Immature natural killer cell (primary cell): ENCODE data around the gene TFPI. TPM values are rescaled to one million over a fixed set of nuclear protein-coding genes. Genes with fewer than 3 reads are reported as not detected.
"Not testable (repeated sequence)": the region's sequence is repeated elsewhere in the genome, so short reads cannot be mapped to it uniquely, and the experiment has no call there.

Experiments
- DNase-seq, 3 donors: peaks; one replicate each; pipeline ENCODE4 v3.0.0; 2022; ENCODE audit warnings: mixed read lengths in 1 of 3
- H3K27ac Mint-ChIP-seq, 6 donors: one replicate each; pipeline ENCODE4 v1.8.0; 2020; ENCODE audit warnings: mixed read lengths in 6 of 6, mild to moderate bottlenecking in 5 of 6, inconsistent platforms in 4 of 6, moderate library complexity in 3 of 6
- H3K27me3 Mint-ChIP-seq, 3 donors: one replicate each; pipeline ENCODE4 v1.8.0; 2020 to 2021; ENCODE audit warnings: low read depth in 3 of 3, mild to moderate bottlenecking in 3 of 3, mixed read lengths in 3 of 3, moderate library complexity in 3 of 3, inconsistent platforms in 1 of 3
- H3K36me3 Mint-ChIP-seq, 3 donors: one replicate each; pipeline ENCODE4 v1.8.0; 2020; ENCODE audit warnings: mixed read lengths in 3 of 3, inconsistent platforms in 2 of 3, mild to moderate bottlenecking in 2 of 3
- H3K4me1 Mint-ChIP-seq, 2 donors: one replicate each; pipeline ENCODE4 v1.8.0; 2020; ENCODE audit warnings: inconsistent platforms in 2 of 2, mild to moderate bottlenecking in 2 of 2, mixed read lengths in 2 of 2, moderate library complexity in 1 of 2
- H3K4me3 Mint-ChIP-seq, 5 donors: one replicate each; pipeline ENCODE4 v1.8.0; 2020; ENCODE audit warnings: mild to moderate bottlenecking in 5 of 5, mixed read lengths in 5 of 5, inconsistent platforms in 3 of 5, moderate library complexity in 3 of 5
- H3K9me3 Mint-ChIP-seq, 6 donors: one replicate each; pipeline ENCODE4 v1.8.0; 2020; ENCODE audit warnings: mild to moderate bottlenecking in 6 of 6, mixed read lengths in 6 of 6, inconsistent platforms in 4 of 6, moderate library complexity in 3 of 6
- polyA plus RNA-seq, 3 donors: library from polyadenylated mRNA; unstranded; fragments of 300-500 nt; fragmentation: Illumina TruSeq; gene quantifications; one replicate each; pipeline ENCODE4 v1.2.3, GENCODE V29; 2021

The TFPI gene
- polyA plus RNA-seq, 3 donors from 2014 or later = 0.59 TPM; not detected in 2

DNA sequence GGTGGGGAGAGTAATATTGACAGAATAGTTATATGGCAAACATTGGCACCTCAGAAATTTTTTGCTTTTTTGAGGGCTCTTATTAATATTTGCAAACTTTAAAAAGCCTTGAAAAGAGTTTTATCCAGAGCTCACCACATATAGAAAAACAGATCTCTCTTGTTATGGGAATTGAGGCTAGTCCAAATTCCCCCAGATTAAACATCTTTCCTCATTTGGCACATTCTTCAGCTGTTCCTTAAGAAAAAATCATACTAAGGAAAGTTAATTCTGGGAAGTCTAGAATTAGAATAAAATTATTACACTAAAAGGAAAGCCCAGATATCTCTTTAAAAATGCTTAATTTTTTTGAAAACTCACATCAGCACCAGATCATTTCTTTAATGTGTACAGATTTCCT is 5.6 kb downstream of the TFPI start:
- no peaks in the 10 kb centered on the region for H3K4me1 Mint-ChIP-seq
- H3K27ac Mint-ChIP-seq = no peak overlapping the region
- no peaks in the 10 kb centered on the region for H3K36me3 Mint-ChIP-seq
- no peaks in the 10 kb centered on the region for H3K27me3 Mint-ChIP-seq
- H3K4me3 Mint-ChIP-seq = no peak overlapping the region
- H3K9me3 Mint-ChIP-seq = peaks cover 0 to 4% (median 0%) of the 10 kb centered on the region in 6 donors
- DNase-seq = no peak

DNA sequence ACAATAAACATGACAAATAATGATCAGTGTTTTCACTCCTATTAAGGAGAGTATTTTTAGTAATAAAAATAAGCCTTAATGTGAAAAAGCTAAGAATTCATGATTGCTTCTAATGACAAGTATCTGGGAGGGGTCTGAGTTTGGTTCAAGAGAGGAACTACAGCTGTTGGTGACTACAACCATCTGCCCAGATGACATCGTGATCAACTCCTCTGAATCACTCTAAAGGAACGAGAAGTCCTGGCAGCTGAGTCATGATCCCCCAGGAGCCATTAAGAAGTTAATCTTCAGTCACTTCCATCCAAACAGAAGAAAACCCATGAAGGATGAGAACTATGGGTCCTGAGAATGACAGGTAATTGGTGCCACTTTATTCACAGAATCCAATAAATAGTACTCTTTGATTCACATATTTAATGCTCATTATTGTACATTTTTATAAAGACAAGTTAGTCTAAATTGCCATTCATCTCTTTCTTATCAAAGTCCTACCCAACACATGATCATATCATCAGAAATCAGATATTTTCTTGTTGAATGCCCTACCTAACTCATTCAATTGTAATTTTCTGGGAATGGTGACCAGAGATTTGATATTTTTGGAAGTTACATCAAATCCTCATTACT is 6.8 kb downstream of the TFPI start:
- H3K4me1 Mint-ChIP-seq = no peaks in the 10 kb centered on the region
- H3K9me3 Mint-ChIP-seq = peaks cover 0 to 4% (median 0%) of the 10 kb centered on the region in 6 donors
- no peak overlapping the region for H3K4me3 Mint-ChIP-seq
- DNase-seq = no peak
- no peaks in the 10 kb centered on the region for H3K27me3 Mint-ChIP-seq
- no peaks in the 10 kb centered on the region for H3K36me3 Mint-ChIP-seq
- H3K27ac Mint-ChIP-seq = no peak overlapping the region

DNA sequence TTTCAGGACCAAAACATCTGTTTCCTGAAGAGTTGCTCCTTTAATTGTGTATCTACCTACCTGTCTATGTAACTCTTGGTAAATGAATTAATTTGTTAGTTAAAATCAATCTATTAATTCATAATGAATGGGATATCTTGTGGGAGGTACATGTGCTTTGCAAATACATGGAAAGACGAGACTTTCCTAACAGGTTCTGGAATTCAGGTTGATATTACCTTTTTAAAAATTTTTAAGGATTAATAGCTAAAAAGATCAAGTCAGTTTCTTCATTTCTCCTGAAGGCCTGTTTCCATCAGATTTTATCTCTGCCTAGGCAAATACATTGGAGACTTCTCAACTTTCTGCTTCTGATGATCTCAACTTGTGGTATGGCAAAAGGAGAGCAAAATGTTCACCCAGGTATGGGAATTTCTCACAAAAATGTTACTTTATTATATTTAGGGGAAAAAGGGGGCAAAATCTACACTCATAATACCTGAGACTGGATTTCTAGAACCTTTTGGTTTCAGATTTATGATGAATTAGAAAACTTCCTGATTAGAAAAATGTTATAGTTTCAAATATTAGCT is 7.4 kb downstream of the TFPI start:
- Mint-ChIP-seq H3K4me3 (no peak overlapping the region), H3K36me3 (no peaks in the 10 kb centered on the region), H3K9me3 (peaks cover 0 to 10% (median 0%) of the 10 kb centered on the region in 6 donors), H3K27ac (no peak overlapping the region), H3K4me1 (no peaks in the 10 kb centered on the region), H3K27me3 (no peaks in the 10 kb centered on the region)
- no peak for DNase-seq

DNA sequence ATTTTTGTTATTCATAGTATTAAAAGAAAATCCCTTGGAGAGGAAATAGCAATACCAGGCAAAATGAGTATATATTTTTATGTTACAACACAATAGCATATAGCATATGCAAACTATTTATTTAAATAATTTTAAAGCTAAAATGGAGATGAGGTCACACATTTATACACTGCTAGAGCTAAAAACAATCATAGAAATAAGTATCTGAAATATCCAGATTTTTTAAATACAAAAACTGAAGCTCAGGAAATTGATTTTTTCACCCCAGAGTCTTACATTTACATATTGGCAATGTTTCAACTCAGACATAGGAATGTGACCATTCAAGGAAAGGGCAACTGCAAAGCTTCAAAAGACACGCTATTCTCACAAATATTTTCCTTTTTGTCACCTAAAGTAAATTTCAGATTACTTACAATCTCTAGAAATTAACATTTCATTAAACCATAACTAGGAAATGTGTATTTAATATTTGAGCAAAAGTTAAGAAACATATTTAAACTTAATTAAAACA is 8.9 kb downstream of the TFPI start:
- no peak overlapping the region for H3K4me3 Mint-ChIP-seq

DNA sequence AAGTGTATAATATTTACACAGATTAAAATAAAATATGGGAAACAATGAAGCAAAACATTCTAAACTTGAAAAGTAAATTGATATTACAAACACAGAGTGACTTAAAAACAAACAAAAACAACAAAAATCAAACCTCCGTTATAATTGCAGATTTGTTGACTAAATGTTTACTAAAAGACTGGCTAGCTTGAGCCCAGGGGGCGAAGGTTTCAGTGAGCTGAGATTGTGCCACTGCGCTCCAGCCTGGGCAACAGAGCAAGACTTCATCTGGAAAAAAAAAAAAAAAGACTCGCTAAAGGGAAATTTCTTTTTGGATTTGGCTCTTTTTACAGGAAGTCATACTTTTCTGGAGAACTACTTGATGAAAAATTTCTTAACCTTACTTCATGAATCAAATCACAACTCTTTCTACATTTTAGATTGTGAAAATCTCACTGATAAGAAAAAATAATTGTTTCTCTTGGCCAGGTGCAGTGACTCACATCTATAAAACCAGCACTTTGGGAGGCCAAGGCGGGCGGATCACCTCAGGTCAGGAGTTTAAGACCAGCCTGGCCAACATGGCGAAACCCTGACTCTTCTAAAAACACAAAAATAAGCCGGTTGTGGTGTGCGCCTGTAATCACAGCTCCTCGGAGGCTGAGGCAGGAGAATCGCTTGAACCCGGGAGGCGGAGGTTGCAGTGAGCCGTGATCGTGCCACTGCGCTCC is 9.7 kb downstream of the TFPI start:
- H3K9me3 Mint-ChIP-seq = peaks cover 0 to 14% (median 2%) of the 10 kb centered on the region in 6 donors
- DNase-seq = no peak
- H3K36me3 Mint-ChIP-seq = peaks cover 0 to 3% (median 0%) of the 10 kb centered on the region in 3 donors
- H3K27ac Mint-ChIP-seq = no peak overlapping the region
- peaks cover 0 to 1% (median 0%) of the 10 kb centered on the region in 3 donors for H3K27me3 Mint-ChIP-seq
- no peak overlapping the region for H3K4me3 Mint-ChIP-seq
- H3K4me1 Mint-ChIP-seq = no peaks in the 10 kb centered on the region

More for the DNA sequence above, 8.9 kb downstream of the TFPI start:
- H3K9me3 Mint-ChIP-seq = peaks cover 0 to 14% (median under 1%) of the 10 kb centered on the region in 6 donors
- H3K27ac Mint-ChIP-seq = no peak overlapping the region
- peaks cover 0 to 3% (median 0%) of the 10 kb centered on the region in 3 donors for H3K36me3 Mint-ChIP-seq
- no peaks in the 10 kb centered on the region for H3K4me1 Mint-ChIP-seq
- peaks cover 0 to 1% (median 0%) of the 10 kb centered on the region in 3 donors for H3K27me3 Mint-ChIP-seq
- no peak for DNase-seq

DNA sequence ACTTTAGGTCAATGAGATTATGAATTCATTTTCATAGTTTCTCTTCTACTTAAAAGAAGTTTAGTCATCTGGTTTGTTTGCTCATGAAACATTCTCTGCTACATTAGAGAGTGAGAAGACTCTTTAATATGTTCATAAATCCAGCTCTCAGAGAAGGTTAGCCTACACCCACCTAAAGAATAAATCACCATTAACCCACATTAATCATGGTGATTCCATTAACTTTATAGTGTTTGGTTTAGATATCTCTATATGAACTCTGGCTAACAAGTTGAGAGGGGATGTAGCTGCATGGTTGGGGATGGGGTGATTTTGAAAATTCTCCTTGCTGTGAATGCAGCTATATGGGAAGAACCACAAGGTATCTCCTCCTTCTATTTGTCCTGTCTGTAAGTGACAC is 10.7 kb downstream of the TFPI start:
- peaks cover 0 to 1% (median 0%) of the 10 kb centered on the region in 3 donors for H3K27me3 Mint-ChIP-seq
- peaks cover 0 to 3% (median 0%) of the 10 kb centered on the region in 3 donors for H3K36me3 Mint-ChIP-seq
- H3K27ac Mint-ChIP-seq = no peak overlapping the region
- no peak for DNase-seq
- H3K4me3 Mint-ChIP-seq = no peak overlapping the region
- no peaks in the 10 kb centered on the region for H3K4me1 Mint-ChIP-seq
- H3K9me3 Mint-ChIP-seq = peaks cover 0 to 21% (median 4%) of the 10 kb centered on the region in 6 donors

DNA sequence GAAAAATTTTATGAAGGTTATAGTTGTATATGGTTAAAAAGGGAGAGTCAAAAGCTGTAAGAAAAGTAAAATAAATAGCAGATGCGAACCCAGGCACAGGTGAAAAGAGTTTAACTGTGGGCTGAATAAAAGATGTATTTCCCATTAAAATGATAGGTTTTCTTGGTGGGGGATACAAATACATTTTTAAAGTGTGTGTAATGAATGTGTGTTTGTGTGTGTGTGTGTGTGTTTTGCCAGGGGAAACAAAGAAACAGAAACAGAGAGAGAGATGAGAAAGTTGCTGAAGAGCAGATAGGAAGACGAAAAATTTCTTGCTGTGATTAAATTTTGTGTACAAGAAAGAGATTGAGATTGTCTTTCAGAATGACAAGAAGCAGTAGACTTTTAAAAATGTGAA is 12.1 kb downstream of the TFPI start:
- Mint-ChIP-seq H3K4me3 (no peak overlapping the region), H3K4me1 (no peaks in the 10 kb centered on the region), H3K27me3 (peaks cover 0 to 1% (median 0%) of the 10 kb centered on the region in 3 donors), H3K27ac (no peak overlapping the region), H3K36me3 (peaks cover 0 to 3% (median 0%) of the 10 kb centered on the region in 3 donors), H3K9me3 (peaks cover 0 to 27% (median 5%) of the 10 kb centered on the region in 6 donors)
- no peak for DNase-seq

DNA sequence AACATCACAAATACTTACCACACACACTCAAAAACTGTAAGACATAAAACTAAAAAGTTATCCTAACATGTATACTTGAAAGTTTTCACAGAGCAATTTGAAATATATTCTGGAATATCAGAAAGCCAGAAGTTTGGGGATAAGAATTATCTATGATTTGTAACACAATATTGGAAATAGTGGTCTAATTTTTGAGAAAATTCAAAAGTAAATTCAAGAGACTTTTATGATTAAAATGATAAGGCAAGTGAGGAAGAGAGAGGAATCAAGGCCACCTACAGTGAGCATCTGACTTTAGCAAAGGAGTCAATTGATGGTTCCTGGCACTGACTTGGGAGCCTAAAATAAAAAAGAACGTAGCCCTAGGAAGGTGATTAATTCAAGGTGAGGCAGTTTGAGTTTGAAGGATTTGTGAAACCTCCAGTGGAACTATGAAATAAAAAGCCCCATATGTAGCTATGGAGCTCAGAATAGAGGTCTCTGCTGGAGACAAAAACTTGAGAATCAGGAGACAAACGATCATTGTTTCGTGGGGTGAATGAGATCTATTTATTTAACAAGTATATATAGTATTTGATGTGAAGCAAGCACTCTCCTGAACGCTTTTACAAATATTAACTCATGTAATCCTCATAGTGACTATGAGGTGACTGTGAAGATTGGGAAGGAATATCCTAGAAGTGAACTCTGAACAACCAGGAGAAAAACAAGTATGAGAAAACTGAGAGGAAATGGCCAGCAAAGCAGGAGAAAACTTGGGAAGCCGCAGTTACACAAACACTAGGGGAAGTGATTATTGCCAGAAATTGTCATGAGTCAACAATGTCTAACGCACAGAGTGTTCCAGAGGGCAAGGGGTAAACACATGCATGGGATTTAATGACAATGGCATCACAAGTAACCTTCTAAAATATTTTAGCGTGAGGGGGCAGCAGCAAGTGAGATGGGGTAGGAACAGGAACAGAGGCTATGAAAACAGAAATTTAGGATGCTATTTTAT is 12.8 kb downstream of the TFPI start:
- no peak overlapping the region for H3K4me3 Mint-ChIP-seq
- no peak for DNase-seq
- no peaks in the 10 kb centered on the region for H3K4me1 Mint-ChIP-seq
- no peak overlapping the region for H3K27ac Mint-ChIP-seq
- H3K27me3 Mint-ChIP-seq = peaks cover 0 to 1% (median 0%) of the 10 kb centered on the region in 3 donors
- H3K36me3 Mint-ChIP-seq = peaks cover 0 to 3% (median 0%) of the 10 kb centered on the region in 3 donors
- H3K9me3 Mint-ChIP-seq = peaks cover 0 to 32% (median 6%) of the 10 kb centered on the region in 6 donors

DNA sequence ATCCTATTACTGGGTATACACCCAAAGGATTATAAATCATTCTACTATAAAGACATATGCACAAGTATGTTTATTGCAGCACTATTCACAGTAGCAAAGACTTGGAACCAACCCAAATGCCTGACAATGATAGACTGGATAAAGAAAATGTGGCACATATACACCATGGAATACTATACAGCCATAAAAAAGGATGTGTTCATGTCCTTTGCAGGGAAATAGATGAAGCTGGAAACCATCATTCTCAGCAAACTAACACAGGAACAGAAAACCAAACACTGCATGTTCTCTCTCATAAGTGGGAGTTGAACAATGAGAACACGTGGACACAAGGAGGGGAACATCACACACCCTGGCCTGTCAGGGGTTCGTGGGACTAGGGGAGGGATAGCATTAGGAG is 16.0 kb downstream of the TFPI start:
- not testable (repeated sequence) for H3K4me1 Mint-ChIP-seq, H3K4me3 Mint-ChIP-seq, H3K27ac Mint-ChIP-seq, H3K36me3 Mint-ChIP-seq, DNase-seq, H3K27me3 Mint-ChIP-seq
- peaks cover 0 to 49% (median 9%) of the 10 kb centered on the region in 6 donors for H3K9me3 Mint-ChIP-seq

DNA sequence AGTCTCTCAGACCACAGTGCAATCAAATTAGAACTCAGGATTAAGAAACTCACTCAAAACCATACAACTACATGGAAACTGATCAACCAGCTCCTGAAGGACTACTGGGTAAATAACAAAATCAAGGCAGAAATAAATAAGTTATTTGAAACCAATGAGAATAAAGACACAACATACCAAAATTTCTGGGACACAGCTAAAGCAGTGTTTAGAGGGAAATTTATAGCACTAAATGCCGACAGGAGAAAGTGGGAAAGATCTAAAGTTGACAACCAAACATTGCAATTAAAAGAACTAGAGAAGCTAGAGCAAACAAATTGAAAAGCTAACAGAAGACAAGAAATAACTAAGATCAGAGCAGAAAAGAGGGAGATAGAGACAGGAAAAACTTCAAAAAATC is 18.9 kb downstream of the TFPI start:
- DNase-seq, H3K27me3 Mint-ChIP-seq, H3K36me3 Mint-ChIP-seq, H3K4me1 Mint-ChIP-seq, H3K4me3 Mint-ChIP-seq, H3K27ac Mint-ChIP-seq: not testable (repeated sequence)
- peaks cover 0 to 41% (median 8%) of the 10 kb centered on the region in 6 donors for H3K9me3 Mint-ChIP-seq

DNA sequence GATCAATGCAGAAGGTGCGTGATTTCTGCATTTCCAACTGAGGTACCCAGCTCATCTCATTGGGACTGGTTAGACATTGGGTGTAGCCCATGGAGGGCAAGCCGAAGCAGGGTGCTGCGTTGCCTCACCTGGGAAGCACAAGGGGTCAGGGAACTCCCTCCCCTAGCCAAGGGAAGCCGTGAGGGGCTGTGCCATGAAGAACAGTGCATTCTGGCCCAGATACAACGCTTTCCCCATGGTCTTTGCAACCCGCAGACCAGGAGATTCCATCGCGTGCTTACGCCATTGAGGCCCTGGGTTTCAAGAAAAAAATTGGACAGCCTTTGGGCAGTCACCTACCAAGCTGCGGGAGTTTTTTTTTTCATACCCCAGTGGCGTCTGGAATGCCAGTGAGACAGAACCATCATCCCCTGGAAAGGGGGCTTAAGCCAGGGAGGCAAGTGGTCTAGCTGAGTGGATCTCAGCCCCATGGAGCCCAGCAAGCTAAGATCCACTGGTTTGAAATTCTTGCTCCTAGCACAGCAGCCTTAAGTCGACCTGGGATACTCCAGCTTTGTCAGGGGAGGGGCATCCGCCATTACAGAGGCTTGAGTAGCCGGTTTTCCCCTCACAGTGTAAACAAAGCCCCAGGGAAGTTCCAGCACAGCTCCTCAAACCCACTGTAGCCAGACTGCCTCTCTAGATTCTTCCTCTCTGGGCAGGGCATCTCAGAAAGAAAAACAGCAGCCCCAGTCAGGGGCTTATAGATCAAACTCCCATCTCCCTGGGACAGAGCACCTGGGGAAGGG is 21.7 kb downstream of the TFPI start:
- Mint-ChIP-seq H3K4me1 (no peaks in the 10 kb centered on the region), H3K27me3 (peaks cover 0 to 5% (median 0%) of the 10 kb centered on the region in 3 donors), H3K4me3 (no peak overlapping the region)

DNA sequence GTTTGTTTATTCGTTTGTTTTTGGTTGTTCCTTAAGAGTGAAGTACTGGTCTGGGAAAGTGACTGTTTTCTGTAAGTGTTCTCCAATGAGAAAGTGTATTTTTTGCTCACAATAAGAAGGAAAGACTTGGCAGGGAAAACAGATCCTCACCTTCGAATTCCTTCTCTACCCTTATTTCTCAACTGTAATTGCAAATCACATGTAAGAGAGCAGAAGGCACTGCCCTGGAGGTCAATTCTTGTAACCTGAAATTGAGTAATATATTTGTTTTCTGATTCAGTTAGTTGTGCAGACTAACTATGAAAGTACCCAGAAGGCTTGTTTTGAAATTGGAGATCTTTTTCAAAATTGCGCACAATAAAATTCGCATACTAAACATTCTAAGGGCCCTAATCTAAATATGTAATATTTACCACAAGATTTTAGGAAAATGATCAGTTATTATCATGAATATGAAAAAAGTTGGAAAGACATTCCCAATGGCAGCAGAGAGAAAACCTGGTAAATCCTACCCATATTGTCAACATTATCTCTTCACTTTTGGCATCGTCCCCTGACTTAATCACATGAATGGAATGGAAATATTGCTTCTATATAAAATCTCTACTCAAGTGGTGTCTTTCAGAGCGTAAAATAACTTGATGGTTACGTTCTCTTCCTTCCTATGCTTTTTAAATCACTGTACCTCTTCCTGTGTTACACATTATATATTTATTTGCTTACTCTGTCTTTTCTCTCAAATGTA is 24.1 kb downstream of the TFPI start:
- DNase-seq = no peak
- Mint-ChIP-seq H3K4me3 (no peak overlapping the region), H3K27ac (no peak overlapping the region), H3K4me1 (no peaks in the 10 kb centered on the region), H3K9me3 (peaks cover 2 to 16% (median 5%) of the 10 kb centered on the region in 6 donors), H3K36me3 (no peaks in the 10 kb centered on the region), H3K27me3 (peaks cover 0 to 5% (median 0%) of the 10 kb centered on the region in 3 donors)

More for the DNA sequence above, 21.7 kb downstream of the TFPI start:
- Mint-ChIP-seq H3K27ac (no peak overlapping the region), H3K9me3 (peaks cover 0 to 32% (median 7%) of the 10 kb centered on the region in 6 donors), H3K36me3 (no peaks in the 10 kb centered on the region)
- no peak for DNase-seq
